Naive B cell (primary cell): Measurements from ENCODE around the gene SYT9. TPM values are rescaled to one million over a fixed set of nuclear protein-coding genes. Genes with fewer than 3 reads are reported as not detected.

ENCODE experiments used
- ATAC-seq, 2 donors: fragments of 150-1000 bp; cut with Tn5 transposase; 2 replicates each; pipeline ENCODE4 v1.10.0; 2021; ENCODE audit warnings: low read depth in 2 of 2, mild to moderate bottlenecking in 2 of 2, moderate library complexity in 2 of 2
- DNase-seq: peaks from one replicate; pipeline ENCODE4 v3.0.0; 2022
- H3K27ac Mint-ChIP-seq, 6 donors: one replicate each; pipeline ENCODE4 v1.8.0; 2020 to 2022; ENCODE audit warnings: mild to moderate bottlenecking in 6 of 6, mixed read lengths in 6 of 6, moderate library complexity in 5 of 6, inconsistent platforms in 2 of 6
- H3K27me3 Mint-ChIP-seq, 3 donors: one replicate each; pipeline ENCODE4 v1.8.0; 2021 to 2022; ENCODE audit warnings: mixed read lengths in 3 of 3, mild to moderate bottlenecking in 1 of 3
- H3K36me3 Mint-ChIP-seq, 2 donors: one replicate each; pipeline ENCODE4 v1.8.0; 2020 to 2022; ENCODE audit warnings: mixed read lengths in 2 of 2, inconsistent platforms in 1 of 2, mild to moderate bottlenecking in 1 of 2
- H3K4me1 Mint-ChIP-seq, 3 donors: one replicate each; pipeline ENCODE4 v1.8.0; 2020 to 2022; ENCODE audit warnings: mixed read lengths in 3 of 3, inconsistent platforms in 1 of 3, mild to moderate bottlenecking in 1 of 3, moderate library complexity in 1 of 3
- H3K4me3 Mint-ChIP-seq, 8 donors: one replicate each; pipeline ENCODE4 v1.8.0; 2020 to 2022; ENCODE audit warnings: mild to moderate bottlenecking in 8 of 8, mixed read lengths in 8 of 8, moderate library complexity in 8 of 8, inconsistent platforms in 2 of 8
- H3K9me3 Mint-ChIP-seq, 7 donors: one replicate each; pipeline ENCODE4 v1.8.0; 2020 to 2022; ENCODE audit warnings: mixed read lengths in 7 of 7, mild to moderate bottlenecking in 5 of 7, inconsistent platforms in 2 of 7, moderate library complexity in 1 of 7
- polyA plus RNA-seq, 6 donors: library from polyadenylated mRNA; unstranded; fragments of 300-500 nt; fragmentation: Illumina TruSeq; gene quantifications; one replicate each; pipeline ENCODE4 v1.2.3, GENCODE V29; 2021; ENCODE audit warnings: low read depth in 6 of 6

Gene SYT9
- polyA plus RNA-seq, 6 donors from 2014 or later = not detected

DNA sequence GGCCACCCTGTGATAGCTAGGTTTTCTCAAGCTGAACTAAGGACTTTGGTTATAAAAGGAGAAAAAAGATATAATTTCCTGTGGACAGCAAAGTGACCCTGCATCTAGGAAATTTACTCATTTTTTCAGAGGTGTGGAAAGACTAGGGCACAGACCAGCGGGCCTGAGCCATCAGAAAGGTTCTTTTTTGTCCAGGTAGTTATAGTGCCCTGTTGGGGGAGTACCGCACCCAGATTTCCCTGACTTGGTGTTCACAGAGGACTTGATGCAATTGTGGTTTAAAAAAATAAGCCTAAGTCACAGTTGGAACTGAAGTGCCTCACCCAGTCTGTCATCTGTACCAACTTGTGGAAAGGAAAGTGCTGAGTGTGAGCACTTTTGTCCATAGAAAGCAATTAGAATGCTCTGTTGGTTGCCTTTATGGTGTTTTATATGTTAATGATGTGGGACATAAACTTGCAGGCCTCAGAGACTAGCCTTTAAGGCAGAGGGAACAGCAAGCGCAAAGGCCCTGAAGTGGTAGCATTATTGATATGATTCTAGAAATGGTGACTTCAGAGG is 3.1 kb downstream of the SYT9 start:
- peaks cover 0 to 5% (median 0%) of the 10 kb centered on the region in 7 donors for H3K9me3 Mint-ChIP-seq
- DNase-seq (no peak), ATAC-seq (no peak)
- no peaks in the 10 kb centered on the region for H3K36me3 Mint-ChIP-seq
- peaks cover 40 to 60% (median 42%) of the 10 kb centered on the region in 3 donors for H3K27me3 Mint-ChIP-seq
- no peak overlapping the region for H3K27ac Mint-ChIP-seq
- H3K4me1 Mint-ChIP-seq = peaks cover 4 to 7% (median 7%) of the 10 kb centered on the region in 3 donors
- no peak overlapping the region for H3K4me3 Mint-ChIP-seq

DNA sequence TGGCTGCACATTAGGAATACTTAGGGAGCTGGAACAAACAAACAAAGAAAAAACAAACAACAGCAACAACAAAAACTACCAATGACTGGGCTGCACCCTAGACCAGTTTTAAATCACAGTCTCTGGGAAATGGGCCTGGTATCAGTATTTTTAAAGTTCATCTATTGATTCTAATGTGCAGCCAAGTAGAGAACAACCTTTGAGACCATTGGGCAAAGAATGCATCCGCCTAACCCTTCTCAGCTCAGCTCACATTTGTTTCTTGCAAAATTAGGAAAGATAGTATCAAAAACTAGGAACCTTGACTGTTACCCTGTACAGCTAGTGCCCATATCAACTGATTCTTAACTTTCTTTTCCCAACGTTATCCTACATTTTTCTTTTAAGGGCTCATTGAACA is 5.2 kb downstream of the SYT9 start:
- Mint-ChIP-seq H3K27me3 (peaks cover 29 to 51% (median 43%) of the 10 kb centered on the region in 3 donors), H3K4me3 (no peak overlapping the region), H3K27ac (no peak overlapping the region), H3K36me3 (no peaks in the 10 kb centered on the region), H3K9me3 (peaks cover 0 to 5% (median 0%) of the 10 kb centered on the region in 7 donors), H3K4me1 (peaks cover 3 to 7% (median 4%) of the 10 kb centered on the region in 3 donors)
- no peak for ATAC-seq
- DNase-seq = no peak

DNA sequence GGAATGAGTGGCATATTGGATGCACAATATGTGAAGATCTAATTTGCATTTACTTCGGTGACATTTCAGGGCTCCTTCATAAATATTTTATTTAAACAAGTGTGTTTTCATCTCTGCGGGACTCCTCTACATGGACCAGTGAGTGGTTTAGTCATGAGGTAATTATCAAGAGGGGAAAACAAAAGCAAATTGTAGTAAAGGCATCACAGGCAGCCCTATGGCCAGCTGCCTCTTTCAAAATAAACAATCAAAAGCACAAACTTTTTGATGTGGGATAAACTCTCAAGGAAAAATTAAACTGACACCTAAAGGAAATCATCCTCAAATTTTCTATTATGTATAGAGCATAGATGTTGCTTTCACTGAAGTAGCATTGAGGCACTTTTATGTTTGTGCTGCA is 6.0 kb downstream of the SYT9 start:
- DNase-seq (no peak), ATAC-seq (no peak)
- peaks cover 0 to 5% (median 0%) of the 10 kb centered on the region in 7 donors for H3K9me3 Mint-ChIP-seq
- H3K36me3 Mint-ChIP-seq = no peaks in the 10 kb centered on the region
- peaks cover 0 to 2% (median 1%) of the 10 kb centered on the region in 3 donors for H3K4me1 Mint-ChIP-seq
- no peak overlapping the region for H3K4me3 Mint-ChIP-seq
- no peak overlapping the region for H3K27ac Mint-ChIP-seq
- H3K27me3 Mint-ChIP-seq = peaks cover 29 to 46% (median 40%) of the 10 kb centered on the region in 3 donors

DNA sequence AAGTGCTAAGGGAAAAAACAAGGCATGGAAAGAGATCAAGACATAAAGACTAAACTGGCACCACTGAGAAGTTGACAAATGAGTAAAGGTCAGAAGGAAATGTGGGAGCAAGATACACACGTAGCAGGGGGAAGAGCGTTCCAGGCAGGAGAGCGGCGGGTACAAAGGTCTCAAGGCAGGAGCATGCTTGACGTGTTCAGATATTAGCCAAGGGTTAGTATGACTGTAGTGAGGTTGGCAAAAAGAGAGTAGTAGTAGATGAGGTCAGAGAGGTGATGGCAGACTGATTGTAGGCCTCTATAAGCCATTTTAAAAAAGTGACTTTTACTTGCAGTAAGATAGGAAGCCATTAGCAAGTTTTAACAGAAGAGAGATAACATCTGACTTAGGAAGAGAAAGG is 9.9 kb downstream of the SYT9 start:
- Mint-ChIP-seq H3K4me3 (no peak overlapping the region), H3K36me3 (no peaks in the 10 kb centered on the region), H3K4me1 (no peaks in the 10 kb centered on the region), H3K9me3 (no peaks in the 10 kb centered on the region), H3K27ac (no peak overlapping the region), H3K27me3 (peaks cover 7 to 16% (median 11%) of the 10 kb centered on the region in 3 donors)
- ATAC-seq (no peak), DNase-seq (no peak)

DNA sequence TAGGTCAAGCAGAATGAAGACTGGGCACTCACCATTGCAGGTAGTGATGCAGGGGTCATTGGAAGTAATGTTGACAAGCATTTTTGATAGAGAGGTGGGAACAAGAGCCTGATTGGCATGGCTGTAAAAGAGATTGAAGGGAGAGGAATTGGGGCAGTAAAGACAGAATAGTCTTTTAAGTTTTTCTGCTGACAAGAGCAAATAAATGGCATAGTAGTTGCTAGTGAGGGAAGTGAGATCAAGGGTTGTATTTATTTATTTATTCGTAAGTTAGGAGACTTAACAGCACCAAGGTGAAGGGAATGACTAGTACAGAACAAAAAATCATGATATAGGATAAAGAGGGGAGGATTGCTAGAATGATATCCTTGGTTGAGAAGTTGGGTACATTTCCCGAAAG is 11.0 kb downstream of the SYT9 start:
- Mint-ChIP-seq H3K36me3 (no peaks in the 10 kb centered on the region), H3K9me3 (no peaks in the 10 kb centered on the region), H3K27me3 (peaks cover 6 to 11% (median 10%) of the 10 kb centered on the region in 3 donors), H3K4me1 (no peaks in the 10 kb centered on the region), H3K4me3 (no peak overlapping the region), H3K27ac (no peak overlapping the region)
- ATAC-seq (no peak), DNase-seq (no peak)

DNA sequence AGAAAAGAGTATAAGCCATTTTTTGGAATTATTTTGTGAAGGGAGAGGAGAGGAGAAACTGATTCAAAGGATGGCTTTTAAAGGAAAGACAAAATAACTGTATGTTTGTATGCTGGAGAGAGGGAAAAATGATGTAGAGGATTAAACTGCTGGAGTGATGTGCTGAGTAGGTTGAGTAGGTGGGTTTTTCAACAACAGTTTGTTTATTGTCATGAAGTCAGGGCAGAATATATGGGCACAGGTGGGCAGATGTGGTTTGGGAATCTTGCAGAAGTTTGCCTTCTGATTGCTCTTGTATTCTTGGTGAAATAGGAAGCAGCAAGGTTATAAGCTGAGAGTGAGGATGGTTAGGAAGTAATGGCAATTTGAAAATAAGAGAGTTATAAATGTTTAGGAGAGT is 12.1 kb downstream of the SYT9 start:
- Mint-ChIP-seq H3K27ac (no peak overlapping the region), H3K36me3 (no peaks in the 10 kb centered on the region), H3K27me3 (peaks cover 0 to 5% (median 5%) of the 10 kb centered on the region in 3 donors), H3K9me3 (no peaks in the 10 kb centered on the region), H3K4me3 (no peak overlapping the region), H3K4me1 (no peaks in the 10 kb centered on the region)
- ATAC-seq = no peak
- no peak for DNase-seq

DNA sequence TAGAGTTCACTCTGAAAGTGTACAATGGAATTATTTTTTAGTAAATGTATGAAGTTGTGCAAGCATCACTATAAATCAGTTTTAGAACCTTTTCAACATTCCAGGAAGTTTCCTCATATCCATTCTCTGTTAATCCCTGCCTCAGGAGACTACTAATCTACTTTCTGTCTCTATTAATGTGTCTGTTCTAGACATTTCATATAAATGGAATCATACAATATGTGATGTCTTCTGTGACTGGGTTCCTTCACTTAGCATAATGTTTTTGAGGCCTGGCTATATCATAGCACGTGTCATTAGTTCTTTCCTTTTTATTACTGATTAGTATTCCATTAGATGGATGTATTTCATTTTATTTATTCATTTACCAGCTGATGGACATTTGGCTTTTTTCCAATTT is 17.1 kb downstream of the SYT9 start:
- H3K27me3 Mint-ChIP-seq = peaks cover 8 to 9% (median 8%) of the 10 kb centered on the region in 3 donors
- DNase-seq = no peak

DNA sequence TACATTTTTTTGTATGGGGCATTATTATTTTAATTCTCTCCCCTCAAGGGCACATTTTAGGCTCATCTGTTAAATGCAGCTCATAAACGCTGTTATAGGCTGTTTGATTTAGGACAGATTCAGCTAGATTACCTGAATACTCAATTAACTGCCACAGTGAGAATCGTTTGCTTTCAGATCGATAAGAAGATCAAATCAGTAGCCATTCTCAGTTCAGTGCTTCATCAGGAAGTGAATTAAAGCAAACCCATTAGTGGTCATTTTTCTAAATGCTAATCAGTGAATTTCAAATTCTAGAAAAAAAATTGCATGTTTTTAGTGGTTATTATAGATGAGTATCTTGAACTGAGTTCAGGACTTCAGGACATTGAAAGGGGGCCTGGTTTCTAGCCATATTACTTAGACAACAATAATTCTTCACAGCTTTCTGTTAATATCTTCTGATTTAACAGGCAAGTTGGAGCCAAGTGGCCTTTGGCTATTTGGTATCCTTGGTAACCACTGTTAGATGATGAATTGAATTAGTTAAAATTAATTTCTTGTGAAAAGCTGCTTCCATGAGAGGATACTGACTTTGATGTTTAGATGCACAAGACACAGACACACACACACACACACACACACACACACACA is 18.6 kb downstream of the SYT9 start:
- no peaks in the 10 kb centered on the region for H3K9me3 Mint-ChIP-seq
- no peaks in the 10 kb centered on the region for H3K36me3 Mint-ChIP-seq
- H3K27ac Mint-ChIP-seq = no peak overlapping the region
- DNase-seq (no peak), ATAC-seq (no peak)
- no peaks in the 10 kb centered on the region for H3K4me1 Mint-ChIP-seq
- no peak overlapping the region for H3K4me3 Mint-ChIP-seq
- H3K27me3 Mint-ChIP-seq = peaks cover 16 to 22% (median 21%) of the 10 kb centered on the region in 3 donors

More for the DNA sequence above, 17.1 kb downstream of the SYT9 start:
- no peak for ATAC-seq
- no peak overlapping the region for H3K27ac Mint-ChIP-seq
- no peak overlapping the region for H3K4me3 Mint-ChIP-seq
- no peaks in the 10 kb centered on the region for H3K9me3 Mint-ChIP-seq
- H3K36me3 Mint-ChIP-seq = no peaks in the 10 kb centered on the region
- no peaks in the 10 kb centered on the region for H3K4me1 Mint-ChIP-seq

DNA sequence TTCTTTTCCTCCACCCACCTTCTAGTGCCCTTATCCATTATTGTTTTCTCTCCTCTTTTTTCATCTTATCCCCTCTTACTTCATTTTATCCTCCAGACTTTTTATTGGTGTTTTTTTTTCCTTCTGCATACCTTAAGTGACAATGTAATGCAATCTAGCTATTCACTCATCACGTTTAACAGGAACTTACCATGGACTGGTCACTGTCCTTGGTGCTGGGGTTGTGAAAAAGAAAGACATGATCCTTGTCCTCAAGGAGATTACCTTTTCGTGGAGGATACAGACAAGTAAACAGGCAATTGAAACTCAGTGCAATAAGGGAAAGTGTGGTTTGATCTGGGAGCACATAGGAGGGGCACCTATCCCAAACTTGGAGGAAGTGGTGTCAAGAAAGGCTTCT is 20.7 kb downstream of the SYT9 start:
- Mint-ChIP-seq H3K4me1 (no peaks in the 10 kb centered on the region), H3K9me3 (no peaks in the 10 kb centered on the region), H3K27me3 (peaks cover 26 to 34% (median 33%) of the 10 kb centered on the region in 3 donors), H3K27ac (no peak overlapping the region), H3K36me3 (no peaks in the 10 kb centered on the region), H3K4me3 (no peak overlapping the region)
- ATAC-seq = no peak
- DNase-seq = no peak

DNA sequence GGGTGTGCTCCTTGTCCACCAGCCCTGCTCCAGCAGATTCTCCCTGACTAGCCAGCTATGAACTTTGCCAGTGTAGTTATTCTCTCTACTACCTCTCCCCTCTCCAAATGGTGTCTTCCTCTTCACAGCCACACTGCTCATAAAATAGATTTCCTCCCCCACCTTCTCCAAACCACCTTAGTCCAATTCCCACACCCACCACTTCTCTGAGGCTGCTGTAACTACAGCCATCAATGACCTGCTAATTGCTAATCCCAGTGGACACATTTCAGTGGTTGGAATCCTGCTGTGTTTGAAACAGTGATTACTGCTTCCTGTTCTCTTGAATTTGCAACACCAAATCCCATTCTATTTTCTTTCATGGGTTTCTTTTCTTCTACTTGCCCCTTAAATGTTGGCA is 23.4 kb downstream of the SYT9 start:
- no peaks in the 10 kb centered on the region for H3K4me1 Mint-ChIP-seq
- no peak overlapping the region for H3K27ac Mint-ChIP-seq
- DNase-seq = no peak
- no peak for ATAC-seq
- H3K4me3 Mint-ChIP-seq = no peak overlapping the region
- no peaks in the 10 kb centered on the region for H3K9me3 Mint-ChIP-seq
- H3K27me3 Mint-ChIP-seq = peaks cover 31 to 48% (median 48%) of the 10 kb centered on the region in 3 donors
- H3K36me3 Mint-ChIP-seq = no peaks in the 10 kb centered on the region

DNA sequence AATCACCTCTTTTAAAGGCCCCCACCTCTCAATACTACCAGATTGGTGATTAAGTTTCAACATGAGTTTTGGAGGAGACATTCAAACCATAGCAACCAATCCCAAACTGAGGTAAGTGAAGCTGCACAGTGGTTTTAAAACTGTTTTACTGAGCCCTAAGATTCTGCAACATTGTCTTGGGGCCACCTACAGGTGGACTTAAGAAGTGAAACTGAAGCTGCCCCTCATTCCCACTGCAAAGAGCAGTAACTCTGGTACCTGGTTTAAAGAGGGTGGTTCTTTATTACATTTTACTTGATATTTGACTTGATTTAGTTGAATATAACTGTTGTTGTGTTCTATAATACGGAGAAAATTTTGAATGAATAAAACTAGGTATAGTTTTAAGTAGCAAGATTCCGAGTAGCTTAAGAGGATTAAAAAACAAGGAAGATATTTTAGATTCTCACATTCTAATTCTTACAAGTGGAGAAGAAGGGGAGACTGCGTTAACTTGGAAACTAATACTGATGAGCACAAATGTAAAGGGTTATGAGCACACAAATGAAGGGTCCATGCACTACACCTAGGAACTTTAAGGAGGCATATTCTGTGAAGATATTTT is 26.7 kb downstream of the SYT9 start:
- Mint-ChIP-seq H3K36me3 (no peaks in the 10 kb centered on the region), H3K27me3 (peaks cover 37 to 51% (median 48%) of the 10 kb centered on the region in 3 donors), H3K4me1 (no peaks in the 10 kb centered on the region), H3K4me3 (no peak overlapping the region), H3K9me3 (no peaks in the 10 kb centered on the region), H3K27ac (no peak overlapping the region)
- ATAC-seq (no peak), DNase-seq (no peak)

DNA sequence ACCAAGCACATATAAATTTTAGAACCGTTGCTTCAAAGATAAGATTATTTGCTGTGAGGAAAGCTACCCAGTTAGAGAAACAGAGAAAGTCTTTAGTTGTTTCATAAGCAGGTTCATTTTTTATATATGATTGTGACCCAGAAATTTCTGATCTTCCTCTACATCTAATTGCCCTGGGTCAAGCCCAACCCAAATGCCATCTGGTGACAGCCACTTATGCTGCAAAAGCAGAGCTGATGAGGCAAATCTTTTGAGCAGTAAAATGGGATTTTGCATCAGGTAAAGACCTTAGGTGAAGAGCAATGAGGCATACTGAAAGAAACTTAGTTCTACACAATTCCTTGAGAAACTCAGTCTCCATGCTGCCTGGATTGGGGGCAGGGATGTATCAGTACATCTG is 28.0 kb downstream of the SYT9 start:
- Mint-ChIP-seq H3K27me3 (peaks cover 40 to 48% (median 48%) of the 10 kb centered on the region in 3 donors), H3K27ac (no peak overlapping the region), H3K4me3 (no peak overlapping the region), H3K9me3 (peaks cover 0 to 5% (median 3%) of the 10 kb centered on the region in 7 donors), H3K4me1 (no peaks in the 10 kb centered on the region), H3K36me3 (peaks cover 0 to 2% of the 10 kb centered on the region in 2 donors)
- no peak for DNase-seq
- no peak for ATAC-seq

DNA sequence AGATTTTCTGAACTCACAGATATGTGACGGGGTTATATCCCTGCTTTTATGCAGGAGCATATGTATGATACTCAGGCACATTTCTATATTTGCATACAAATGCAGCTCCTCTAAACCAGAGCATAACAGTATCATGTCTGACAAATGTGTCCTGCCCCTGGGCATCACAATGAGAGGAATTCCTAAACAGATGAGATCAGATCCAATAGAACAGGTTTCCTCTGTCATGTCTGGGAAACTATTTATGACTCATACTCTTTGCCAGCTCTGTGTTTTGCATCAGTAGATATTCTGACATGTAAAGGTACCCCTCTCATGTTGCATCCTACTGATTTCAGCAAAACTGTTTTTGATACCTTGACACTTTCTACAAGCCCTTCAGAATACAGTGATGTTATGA is 29.4 kb downstream of the SYT9 start:
- Mint-ChIP-seq H3K27me3 (peaks cover 31 to 39% (median 38%) of the 10 kb centered on the region in 3 donors), H3K27ac (no peak overlapping the region), H3K4me1 (no peaks in the 10 kb centered on the region), H3K36me3 (peaks cover 0 to 7% of the 10 kb centered on the region in 2 donors), H3K9me3 (peaks cover 7 to 18% (median 10%) of the 10 kb centered on the region in 7 donors), H3K4me3 (no peak overlapping the region)
- DNase-seq = no peak
- no peak for ATAC-seq

DNA sequence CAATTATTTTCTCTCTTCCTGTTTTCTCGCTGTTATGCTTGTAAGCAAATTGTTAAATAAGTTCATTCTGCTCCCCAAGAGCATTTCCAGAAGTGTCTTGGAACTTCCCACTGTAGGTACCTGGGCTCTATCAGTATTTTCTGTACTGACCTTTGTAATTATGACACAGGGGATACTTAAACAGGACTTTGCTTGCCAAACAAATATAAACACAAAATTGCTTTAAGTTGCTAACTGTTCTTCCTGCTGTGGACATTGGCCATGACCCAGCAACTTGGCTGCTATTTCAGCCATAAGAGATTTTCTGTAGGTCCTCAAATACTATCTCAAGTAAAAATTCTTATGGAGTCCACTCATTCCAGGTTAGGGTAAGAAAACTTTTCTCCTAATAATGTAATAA is 30.1 kb downstream of the SYT9 start:
- Mint-ChIP-seq H3K36me3 (peaks cover 0 to 12% of the 10 kb centered on the region in 2 donors), H3K27ac (no peak overlapping the region), H3K27me3 (peaks cover 28 to 36% (median 32%) of the 10 kb centered on the region in 3 donors), H3K4me1 (no peaks in the 10 kb centered on the region), H3K9me3 (peaks cover 7 to 25% (median 18%) of the 10 kb centered on the region in 7 donors), H3K4me3 (no peak overlapping the region)
- no peak for ATAC-seq
- DNase-seq = no peak
